Measurements from ENCODE around the gene PREB. TPM values are rescaled to one million over a fixed set of nuclear protein-coding genes. Genes with fewer than 3 reads are reported as not detected.

The PREB gene
- total and polyA plus RNA-seq, 2 donors (not counting 3 experiments of a cell fraction or from before 2014, with no cell fraction given): 47.2 to 73.3 TPM

- H3K9me1 ChIP-seq (replicated peaks; ENCODE audit: control insufficient read depth, extremely low read depth, insufficient read depth, low read length): no peaks in the 10 kb centered on the region
- intact Hi-C loops (cut with micrococcal nuclease): no loop called here
- H3K4me2 ChIP-seq (ENCODE audit: insufficient read depth, low read length): peak overlapping the region; percentile 87
- dilution Hi-C loops (cut with MboI; ENCODE audit: extremely low pct_ligation_motif_present, low sequenced_read_pairs): no loop called here
- H4K20me1 ChIP-seq (replicated peaks; ENCODE audit: control insufficient read depth, extremely low read depth, insufficient read depth, low read length): no peaks in the 10 kb centered on the region
- peak overlapping the region; percentile 86 for H3K9ac ChIP-seq (replicated peaks; ENCODE audit: extremely low read depth, insufficient read depth, low read length)
- no peaks in the 10 kb centered on the region for H3K9me3 ChIP-seq (replicated peaks; ENCODE audit: control insufficient read depth, insufficient read depth, low read length)
- H3K27ac ChIP-seq (ENCODE audit: insufficient read depth, low read depth, low read length): no peak overlapping the region
- FAIRE-seq (no peak), DNase-seq (ENCODE audit: low read depth, low spot score) (no peak)
- BruUV-seq (replicated peaks): TSS peak; percentile 34
- POLR2A ChIA-PET: interaction anchor here (1.5 to 1.9 kb wide), 2 partner anchors 10 to 83 kb away, joined by 3 to 7 read pairs; partner anchors contain the start of gene ABHD1
- H3K4me1 ChIP-seq (ENCODE audit: control insufficient read depth, extremely low read depth, insufficient read depth, low read length): peaks cover 10% of the 10 kb centered on the region
- H3K27me3 ChIP-seq (ENCODE audit: control insufficient read depth in 2 of 2, insufficient read depth in 2 of 2, low read length in 2 of 2): no peaks in the 10 kb centered on the region
- H3K4me3 ChIP-seq (replicated peaks in 1 of 3; ENCODE audit: insufficient read depth in 1 of 3, low read depth in 1 of 3, low read length in 3 of 3): peak overlapping the region; percentile 78 to 97 (median 84)
- CTCF ChIA-PET: interaction anchor here (1.0 to 2.2 kb wide), 12 partner anchors 10 to 170 kb away, joined by 3 to 14 read pairs (median 7); partner anchors contain the start of genes ABHD1, AGBL5 and TRIM54
- peaks cover 18% of the 10 kb centered on the region for H3K79me2 ChIP-seq (ENCODE audit: control insufficient read depth, insufficient read depth, low read length)
- TF ChIP-seq MYC (IDR thresholded peaks at IDR 0.05; ENCODE audit: low read depth, low read length) (no peak), JUN (IDR thresholded peaks at IDR 0.05; ENCODE audit: borderline replicate concordance, insufficient read depth, insufficient read length, low read depth) (no peak), POLR2AphosphoS5 (IDR thresholded peaks at IDR 0.05; ENCODE audit: insufficient read depth, low read depth, low read length) (no peak), EZH2 (IDR thresholded peaks at IDR 0.05; ENCODE audit: borderline replicate concordance, low read depth, low read length, severe bottlenecking) (no peak), GATA2 (IDR thresholded peaks at IDR 0.05; ENCODE audit: insufficient read depth, insufficient read length, low read depth, low read length) (no peak), FOS (IDR thresholded peaks at IDR 0.05; ENCODE audit: borderline replicate concordance, insufficient read depth, low read length) (no peak), CTCF (IDR thresholded peaks at IDR 0.05; ENCODE audit: extremely low read depth in 1 of 2, insufficient read depth in 1 of 2, low read depth in 1 of 2, low read length in 2 of 2) (no peak), POLR2A (IDR thresholded peaks at IDR 0.05; ENCODE audit: low read depth, low read length) (no peak), MAX (IDR thresholded peaks at IDR 0.05; ENCODE audit: insufficient read depth, insufficient read length) (no peak)
- no peak overlapping the region for H2AFZ ChIP-seq (ENCODE audit: low read depth, low read length)
- peaks cover 6 to 27% of the 10 kb centered on the region in 2 experiments for H3K36me3 ChIP-seq (ENCODE audit: control insufficient read depth in 2 of 2, extremely low read depth in 1 of 2, insufficient read depth in 2 of 2, low read length in 2 of 2)
These were observed 1.1 kb downstream of the PREB start for GRCh38 chr2:27133195-27133875.
